D721Med (cell line): Measurements from ENCODE around the gene SSTR1.

Source experiments
- DNase-seq: peaks from one replicate; pipeline ENCODE4 v3.0.0; 2011; ENCODE audit warnings: low spot score; ENCODE audit not compliant: insufficient read length
- FAIRE-seq: peaks from 2 replicates; lab custom pipeline; 2011; peaks lifted over from hg19 to GRCh38; lab: Jason Lieb, UNC
- CTCF ChIP-seq: IDR thresholded peaks from 2 replicates; pipeline ENCODE4 v1.5.1; 2012; ENCODE audit warnings: mild to moderate bottlenecking, control low read depth; ENCODE audit not compliant: insufficient read depth; ENCODE audit errors: missing control alignments

The SSTR1 gene

GRCh38 chr14:38202444-38203191 lies 5.1 kb upstream of the SSTR1 start:
- TF ChIP-seq CTCF = no peak
- FAIRE-seq = no peak
- no peak for DNase-seq

GRCh38 chr14:38203929-38204718 lies 3.6 kb upstream of the SSTR1 start:
- FAIRE-seq = no peak
- DNase-seq = no peak
- TF ChIP-seq CTCF = no peak

- TF ChIP-seq CTCF = no peak
- no peak for FAIRE-seq
- no peak for DNase-seq
These were observed 3.0 kb upstream of the SSTR1 start for GRCh38 chr14:38204719-38205115.

DNA sequence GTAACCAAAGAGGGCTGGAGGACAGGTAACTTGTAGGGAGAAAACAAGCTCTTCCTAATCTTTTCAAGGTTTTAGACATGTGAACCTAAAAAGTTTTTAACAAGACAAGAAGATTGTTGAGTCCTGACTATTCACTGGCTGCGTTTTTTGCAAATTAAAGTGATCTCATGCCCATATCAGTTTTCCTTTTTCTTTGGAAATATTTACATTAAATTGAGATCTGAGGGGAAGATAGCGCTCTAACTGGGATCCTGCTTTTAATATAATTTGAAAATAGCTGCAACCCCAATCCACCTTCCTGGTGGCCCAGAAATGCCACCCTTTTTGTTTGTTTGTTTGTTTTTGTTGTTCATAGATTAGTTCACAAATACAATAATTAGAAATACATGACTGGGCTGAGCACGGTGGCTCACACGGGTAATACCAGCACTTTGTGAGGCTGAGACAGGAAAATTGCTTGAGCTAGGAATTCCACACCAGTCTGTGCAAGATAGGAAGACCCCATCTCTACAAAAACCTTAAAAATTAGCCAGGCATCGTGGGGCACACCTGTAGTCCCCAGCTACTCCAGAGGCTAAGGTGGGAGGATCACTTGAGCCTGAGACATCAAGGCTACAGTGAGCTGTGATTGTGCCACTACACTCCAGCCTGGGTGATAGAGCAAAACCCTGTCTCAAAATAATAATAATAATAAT lies 2.4 kb upstream of the SSTR1 start:
- no peak for TF ChIP-seq CTCF
- DNase-seq = no peak
- FAIRE-seq = no peak

DNA sequence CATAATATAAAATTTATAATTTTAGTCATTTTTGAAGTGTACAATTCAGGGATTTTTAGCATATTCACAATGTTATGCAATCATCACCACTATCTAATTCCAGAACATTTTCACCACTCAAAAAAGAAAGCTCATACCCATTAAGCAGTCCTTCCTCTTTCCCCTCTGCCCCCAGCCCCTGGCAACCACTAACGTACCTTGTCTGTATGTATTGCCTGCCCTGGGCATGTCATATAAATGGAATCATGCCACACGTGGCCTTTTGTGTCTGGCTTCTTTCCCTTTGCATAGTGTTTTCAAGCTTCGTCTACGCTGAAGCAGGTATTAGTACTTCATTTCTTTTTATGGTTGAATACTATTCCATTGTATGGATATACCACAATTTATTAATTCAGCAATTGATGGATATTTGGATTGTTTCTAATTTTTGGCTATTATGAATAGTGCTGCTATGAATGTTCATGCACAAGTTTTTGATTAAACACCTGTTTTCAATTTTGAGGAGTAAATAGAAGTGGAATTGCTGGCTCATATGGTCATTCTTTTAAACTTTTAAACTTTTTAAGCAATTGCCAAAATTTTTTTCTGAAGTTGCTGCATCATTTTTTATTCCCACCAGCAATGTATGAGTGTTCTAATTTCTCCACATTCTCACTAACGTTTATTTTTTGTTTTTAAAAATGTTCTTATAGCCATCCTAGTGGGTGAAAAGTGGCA lies 1.6 kb upstream of the SSTR1 start:
- DNase-seq (no peak), FAIRE-seq (no peak)
- no peak for TF ChIP-seq CTCF

- no peak for DNase-seq
- TF ChIP-seq CTCF = no peak
- no peak for FAIRE-seq
These were observed 871 bp upstream of the SSTR1 start for GRCh38 chr14:38206689-38207376.
